Stimulated activated CD4-positive, alpha-beta T cell treated with anti-CD3 and anti-CD28 coated beads, Interleukin-4, amount 100 ng/mL, for 48 hours (primary cell): ENCODE data around the gene CLIP1.

Experiments
- DNase-seq, 2 donors: peaks; one replicate each; pipeline ENCODE4 v3.0.0-alpha.2; 2020; ENCODE audit warnings: low read depth in 2 of 2

Gene CLIP1

GRCh38 chr12:122250047-122250446, 172.4 kb downstream of the CLIP1 start:
- no peak for DNase-seq

- DNase-seq: no peak
Observed at GRCh38 chr12:122245553-122245952, 176.9 kb downstream of the CLIP1 start.

GRCh38 chr12:122244565-122245371, 177.7 kb downstream of the CLIP1 start:
- DNase-seq: no peak

- no peak for DNase-seq
Observed at GRCh38 chr12:122243965-122244364, 178.5 kb downstream of the CLIP1 start.

GRCh38 chr12:122238861-122239260, 183.6 kb downstream of the CLIP1 start:
- no peak for DNase-seq

GRCh38 chr12:122235741-122236140, 186.7 kb downstream of the CLIP1 start:
- DNase-seq: no peak

- DNase-seq: no peak
Observed at GRCh38 chr12:122232691-122233090, 189.8 kb downstream of the CLIP1 start.

GRCh38 chr12:122230798-122231197, 191.7 kb downstream of the CLIP1 start:
- DNase-seq: no peak

- DNase-seq: no peak
Observed at GRCh38 chr12:122228092-122228491, 194.4 kb downstream of the CLIP1 start.

- no peak for DNase-seq
Observed at GRCh38 chr12:122227341-122227740, 195.1 kb downstream of the CLIP1 start.

- DNase-seq: no peak
Observed at GRCh38 chr12:122226366-122227125, 195.9 kb downstream of the CLIP1 start.

GRCh38 chr12:122225683-122226365, 196.6 kb downstream of the CLIP1 start, which contains the start of gene DIABLO:
TSS of gene DIABLO (minus strand) at chr12:122226052. CDS start at chr12:122226014, 38 bp downstream.
- DNase-seq: peak; percentile 100
